ENCODE results near the gene SLC52A3. TPM values are rescaled to one million over a fixed set of nuclear protein-coding genes. Genes with fewer than 3 reads are reported as not detected.

The SLC52A3 gene
- total and polyA plus RNA-seq, 2 of the 13 experiments (the other 11 are each of a cell fraction or from before 2014, with no cell fraction given), result 0.03 TPM; not detected in 1

DNA sequence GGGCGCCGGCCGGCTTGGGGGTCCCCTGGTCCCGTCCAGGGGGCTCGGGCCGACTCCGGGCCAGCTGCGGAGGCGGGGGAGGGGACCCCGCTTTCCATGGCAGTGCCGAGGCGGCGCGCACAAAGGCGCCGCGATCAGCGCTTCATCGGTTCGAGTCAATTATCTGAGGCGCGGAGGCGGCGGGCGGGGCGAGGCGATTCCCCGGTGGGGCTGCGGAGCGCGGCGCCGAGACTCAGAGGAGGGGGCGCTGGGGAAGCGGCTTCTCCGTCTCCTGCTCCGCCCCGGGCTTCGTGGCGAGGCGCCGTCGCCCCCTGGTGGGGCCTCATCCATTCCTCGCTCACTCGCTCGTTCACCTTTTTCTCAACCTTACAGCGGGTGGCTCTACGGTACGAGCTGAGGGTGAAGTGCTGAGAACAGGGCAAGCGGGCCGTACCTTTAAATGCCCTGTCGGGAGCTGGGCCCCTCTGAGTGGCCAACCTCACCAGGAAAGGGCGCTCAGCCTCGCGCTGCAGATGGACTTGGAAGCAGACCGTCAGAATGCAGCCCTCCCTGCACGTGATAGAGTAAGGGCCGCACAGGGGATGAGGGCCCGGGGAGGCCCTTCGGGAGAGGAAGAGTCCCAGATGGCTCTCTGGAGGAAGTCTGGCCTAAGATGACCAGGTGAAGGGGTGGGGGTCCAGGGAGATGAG, 39.9 kb downstream of the SLC52A3 start (continued):
- TF ChIP-seq ZNF407 (CRISPR knock-in tag; IDR thresholded peaks at IDR 0.05; ENCODE audit: not compliant biosample characterization) (peak; percentile 20), SP2 (CRISPR knock-in tag; IDR thresholded peaks at IDR 0.05) (no peak), ZNF781 (CRISPR knock-in tag; IDR thresholded peaks at IDR 0.05; ENCODE audit: borderline replicate concordance, not compliant biosample characterization) (peak; percentile 73), BCL3 (CRISPR knock-in tag; IDR thresholded peaks at IDR 0.05) (no peak), ZNF605 (CRISPR knock-in tag; IDR thresholded peaks at IDR 0.05) (peak; percentile 80), SRF (IDR thresholded peaks at IDR 0.05; ENCODE audit: low read depth, low read length) (no peak), CBFB (CRISPR knock-in tag; IDR thresholded peaks at IDR 0.05) (peak; percentile 71; the same call in 1 of the 2 replicates), TBL1XR1 (IDR thresholded peaks at IDR 0.05; ENCODE audit: borderline replicate concordance, low read length, partially characterized antibody) (no peak), FOXA1 (IDR thresholded peaks at IDR 0.05) (no peak), FOXA1 (CRISPR knock-in tag; IDR thresholded peaks at IDR 0.05) (0 out of 2 replicates have a peak, but pooled peaks have one; percentile 11), FOSL2 (CRISPR knock-in tag; IDR thresholded peaks at IDR 0.05) (peak; percentile 49; the same call in 1 of the 2 replicates)
- TF ChIP-seq, protein P1, sequence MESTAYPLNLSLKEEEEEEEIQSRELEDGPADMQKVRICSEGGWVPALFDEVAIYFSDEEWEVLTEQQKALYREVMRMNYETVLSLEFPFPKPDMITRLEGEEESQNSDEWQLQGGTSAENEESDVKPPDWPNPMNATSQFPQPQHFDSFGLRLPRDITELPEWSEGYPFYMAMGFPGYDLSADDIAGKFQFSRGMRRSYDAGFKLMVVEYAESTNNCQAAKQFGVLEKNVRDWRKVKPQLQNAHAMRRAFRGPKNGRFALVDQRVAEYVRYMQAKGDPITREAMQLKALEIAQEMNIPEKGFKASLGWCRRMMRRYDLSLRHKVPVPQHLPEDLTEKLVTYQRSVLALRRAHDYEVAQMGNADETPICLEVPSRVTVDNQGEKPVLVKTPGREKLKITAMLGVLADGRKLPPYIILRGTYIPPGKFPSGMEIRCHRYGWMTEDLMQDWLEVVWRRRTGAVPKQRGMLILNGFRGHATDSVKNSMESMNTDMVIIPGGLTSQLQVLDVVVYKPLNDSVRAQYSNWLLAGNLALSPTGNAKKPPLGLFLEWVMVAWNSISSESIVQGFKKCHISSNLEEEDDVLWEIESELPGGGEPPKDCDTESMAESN (CRISPR knock-in tag; conservative IDR thresholded peaks at IDR 0.05), result peak; percentile 83; the same call in 1 of the 2 replicates
- TF ChIP-seq, protein P2, sequence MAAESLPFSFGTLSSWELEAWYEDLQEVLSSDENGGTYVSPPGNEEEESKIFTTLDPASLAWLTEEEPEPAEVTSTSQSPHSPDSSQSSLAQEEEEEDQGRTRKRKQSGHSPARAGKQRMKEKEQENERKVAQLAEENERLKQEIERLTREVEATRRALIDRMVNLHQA (CRISPR knock-in tag; IDR thresholded peaks at IDR 0.05), result no peak
- TF ChIP-seq, protein P3, sequence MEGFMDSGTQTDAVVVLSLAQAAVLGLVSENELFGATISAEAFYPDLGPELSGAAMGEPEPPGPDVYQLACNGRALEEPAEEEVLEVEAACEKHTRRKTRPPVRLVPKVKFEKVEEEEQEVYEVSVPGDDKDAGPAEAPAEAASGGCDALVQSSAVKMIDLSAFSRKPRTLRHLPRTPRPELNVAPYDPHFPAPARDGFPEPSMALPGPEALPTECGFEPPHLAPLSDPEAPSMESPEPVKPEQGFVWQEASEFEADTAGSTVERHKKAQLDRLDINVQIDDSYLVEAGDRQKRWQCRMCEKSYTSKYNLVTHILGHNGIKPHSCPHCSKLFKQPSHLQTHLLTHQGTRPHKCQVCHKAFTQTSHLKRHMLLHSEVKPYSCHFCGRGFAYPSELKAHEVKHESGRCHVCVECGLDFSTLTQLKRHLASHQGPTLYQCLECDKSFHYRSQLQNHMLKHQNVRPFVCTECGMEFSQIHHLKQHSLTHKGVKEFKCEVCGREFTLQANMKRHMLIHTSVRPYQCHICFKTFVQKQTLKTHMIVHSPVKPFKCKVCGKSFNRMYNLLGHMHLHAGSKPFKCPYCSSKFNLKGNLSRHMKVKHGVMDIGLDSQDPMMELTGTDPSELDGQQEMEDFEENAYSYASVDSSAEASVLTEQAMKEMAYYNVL (CRISPR knock-in tag; IDR thresholded peaks at IDR 0.05; ENCODE audit: borderline replicate concordance), result peak; percentile 55; the same call in 1 of the 2 replicates
